22Rv1 (cell line): Measurements from ENCODE around the gene KCNAB3.
"Not testable (repeated sequence)": the region's sequence is repeated elsewhere in the genome, so short reads cannot be mapped to it uniquely, and the experiment has no call there.

ENCODE experiments used
- H3K27ac ChIP-seq: fragments of 450-650 bp; 2 replicates; pipeline ENCODE4 v1.5.1; 2017
- ZFX ChIP-seq: fragments of 450-650 bp; IDR thresholded peaks from 2 replicates; pipeline ENCODE4 v1.6.1; 2017; ENCODE audit warnings: antibody characterized with exemption, borderline replicate concordance
- TF ChIP-seq, protein P1 (sequence below): fragments of 450-650 bp; IDR thresholded peaks from 2 replicates; pipeline ENCODE4 v1.5.1; 2017; ENCODE audit warnings: mild to moderate bottlenecking

Gene KCNAB3

DNA sequence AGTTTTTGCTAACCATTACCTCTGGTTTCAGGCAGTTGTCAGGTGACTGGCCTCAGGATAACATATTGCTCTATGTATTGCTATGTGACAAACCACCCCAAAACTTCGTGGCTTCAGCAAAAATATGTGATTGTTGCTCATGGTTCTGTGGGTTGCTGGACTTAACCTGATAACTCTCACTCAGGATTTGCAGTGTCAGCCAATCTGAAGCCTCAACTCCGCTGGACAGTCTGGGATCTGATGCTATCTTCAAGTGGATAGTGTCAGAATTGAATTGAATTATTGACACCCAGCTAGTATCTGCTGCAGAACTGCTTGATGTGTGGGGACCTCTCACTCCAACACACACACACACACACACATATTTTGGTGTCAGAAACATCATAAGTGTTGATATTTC lies 38.1 kb upstream of the KCNAB3 start:
- TF ChIP-seq, protein P1, sequence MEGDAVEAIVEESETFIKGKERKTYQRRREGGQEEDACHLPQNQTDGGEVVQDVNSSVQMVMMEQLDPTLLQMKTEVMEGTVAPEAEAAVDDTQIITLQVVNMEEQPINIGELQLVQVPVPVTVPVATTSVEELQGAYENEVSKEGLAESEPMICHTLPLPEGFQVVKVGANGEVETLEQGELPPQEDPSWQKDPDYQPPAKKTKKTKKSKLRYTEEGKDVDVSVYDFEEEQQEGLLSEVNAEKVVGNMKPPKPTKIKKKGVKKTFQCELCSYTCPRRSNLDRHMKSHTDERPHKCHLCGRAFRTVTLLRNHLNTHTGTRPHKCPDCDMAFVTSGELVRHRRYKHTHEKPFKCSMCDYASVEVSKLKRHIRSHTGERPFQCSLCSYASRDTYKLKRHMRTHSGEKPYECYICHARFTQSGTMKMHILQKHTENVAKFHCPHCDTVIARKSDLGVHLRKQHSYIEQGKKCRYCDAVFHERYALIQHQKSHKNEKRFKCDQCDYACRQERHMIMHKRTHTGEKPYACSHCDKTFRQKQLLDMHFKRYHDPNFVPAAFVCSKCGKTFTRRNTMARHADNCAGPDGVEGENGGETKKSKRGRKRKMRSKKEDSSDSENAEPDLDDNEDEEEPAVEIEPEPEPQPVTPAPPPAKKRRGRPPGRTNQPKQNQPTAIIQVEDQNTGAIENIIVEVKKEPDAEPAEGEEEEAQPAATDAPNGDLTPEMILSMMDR, result no peak
- no peak for TF ChIP-seq ZFX
- H3K27ac ChIP-seq, result no peak overlapping the region

DNA sequence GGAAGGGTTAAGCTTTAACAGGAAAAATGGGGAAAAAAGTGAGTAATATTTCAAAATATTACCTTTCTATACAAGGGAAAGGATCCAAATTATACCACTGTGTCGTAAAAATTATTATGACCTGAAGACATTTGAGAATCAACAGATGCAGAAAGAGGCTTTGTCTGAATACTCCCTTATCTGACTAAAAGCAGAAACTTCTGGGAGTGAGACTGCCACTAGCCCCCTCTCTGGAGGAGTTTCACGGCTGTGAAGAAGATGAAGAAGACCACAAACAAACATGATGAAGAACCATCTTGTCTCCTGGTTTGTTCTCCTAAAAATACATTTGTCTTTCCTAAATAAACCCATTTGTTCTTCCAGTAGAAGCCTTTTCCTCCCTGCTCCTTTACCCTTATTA lies 31.8 kb upstream of the KCNAB3 start:
- TF ChIP-seq, protein P1, result no peak
- no peak for TF ChIP-seq ZFX
- H3K27ac ChIP-seq, result no peak overlapping the region

- no peak for TF ChIP-seq ZFX
- TF ChIP-seq, protein P1, result no peak
- H3K27ac ChIP-seq, result no peak overlapping the region
These were observed 30.0 kb upstream of the KCNAB3 start for GRCh38 chr17:7959503-7960253.

- H3K27ac ChIP-seq, result no peak overlapping the region
- TF ChIP-seq ZFX, result no peak
- TF ChIP-seq, protein P1, result no peak
These were observed 26.7 kb upstream of the KCNAB3 start for GRCh38 chr17:7956228-7956965.

GRCh38 chr17:7955414-7956227 lies 26.0 kb upstream of the KCNAB3 start:
- no peak for TF ChIP-seq ZFX
- TF ChIP-seq, protein P1, result no peak
- H3K27ac ChIP-seq, result no peak overlapping the region

DNA sequence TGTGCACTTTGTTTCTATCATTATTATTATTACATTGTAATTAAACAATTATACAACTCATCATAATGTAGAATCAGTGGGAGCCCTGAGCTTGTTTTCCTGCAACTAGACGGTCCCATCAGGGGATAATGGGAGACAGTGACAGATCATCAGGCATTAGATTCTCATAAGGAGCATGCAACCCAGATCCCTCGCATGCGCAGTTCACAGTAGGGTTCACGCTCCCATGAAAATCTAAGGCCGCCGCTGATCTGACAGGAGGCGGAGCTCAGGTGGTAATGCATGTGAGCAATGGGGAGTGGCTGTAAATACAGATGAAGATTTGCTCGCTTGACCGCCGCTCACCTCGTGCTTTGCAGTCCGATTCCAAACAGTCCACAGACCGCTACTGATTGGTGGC lies 23.6 kb upstream of the KCNAB3 start:
- H3K27ac ChIP-seq, result not testable (repeated sequence)

DNA sequence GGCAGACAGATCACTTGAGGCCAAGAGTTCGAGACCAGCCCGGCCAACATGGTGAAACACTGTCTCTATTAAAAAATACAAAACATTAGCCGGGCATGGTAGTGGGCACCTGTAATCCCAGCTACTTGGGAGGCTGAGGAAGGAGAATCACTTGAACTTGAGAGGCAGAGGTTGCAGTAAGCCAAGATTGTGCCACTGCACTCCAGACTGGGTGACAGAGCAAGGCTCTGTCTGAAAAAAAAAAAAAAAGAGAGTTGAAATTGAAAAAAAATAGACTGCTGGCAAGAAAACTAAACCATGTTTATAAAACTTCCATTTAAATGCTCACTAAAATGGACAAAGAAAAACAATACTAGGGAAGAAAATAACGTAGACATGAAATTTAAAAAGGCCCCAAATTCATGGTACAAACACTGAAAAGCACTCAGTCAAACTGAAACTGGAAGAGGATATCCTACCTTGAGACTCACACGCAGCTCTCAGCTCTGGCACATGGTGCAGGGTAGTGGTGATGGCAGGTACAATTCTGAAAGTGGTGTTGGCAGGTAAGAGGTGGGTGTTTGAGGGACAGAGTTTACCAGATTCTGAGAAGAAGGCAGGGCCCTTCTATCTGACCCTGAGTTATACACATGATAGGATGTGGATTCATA lies 21.6 kb upstream of the KCNAB3 start:
- TF ChIP-seq, protein P1, result no peak
- no peak for TF ChIP-seq ZFX
- peak overlapping the region; percentile 68 for H3K27ac ChIP-seq
